ENCODE data around the gene BAHCC1.
"Not testable (repeated sequence)": the region's sequence is repeated elsewhere in the genome, so short reads cannot be mapped to it uniquely, and the experiment has no call there.

The BAHCC1 gene

DNA sequence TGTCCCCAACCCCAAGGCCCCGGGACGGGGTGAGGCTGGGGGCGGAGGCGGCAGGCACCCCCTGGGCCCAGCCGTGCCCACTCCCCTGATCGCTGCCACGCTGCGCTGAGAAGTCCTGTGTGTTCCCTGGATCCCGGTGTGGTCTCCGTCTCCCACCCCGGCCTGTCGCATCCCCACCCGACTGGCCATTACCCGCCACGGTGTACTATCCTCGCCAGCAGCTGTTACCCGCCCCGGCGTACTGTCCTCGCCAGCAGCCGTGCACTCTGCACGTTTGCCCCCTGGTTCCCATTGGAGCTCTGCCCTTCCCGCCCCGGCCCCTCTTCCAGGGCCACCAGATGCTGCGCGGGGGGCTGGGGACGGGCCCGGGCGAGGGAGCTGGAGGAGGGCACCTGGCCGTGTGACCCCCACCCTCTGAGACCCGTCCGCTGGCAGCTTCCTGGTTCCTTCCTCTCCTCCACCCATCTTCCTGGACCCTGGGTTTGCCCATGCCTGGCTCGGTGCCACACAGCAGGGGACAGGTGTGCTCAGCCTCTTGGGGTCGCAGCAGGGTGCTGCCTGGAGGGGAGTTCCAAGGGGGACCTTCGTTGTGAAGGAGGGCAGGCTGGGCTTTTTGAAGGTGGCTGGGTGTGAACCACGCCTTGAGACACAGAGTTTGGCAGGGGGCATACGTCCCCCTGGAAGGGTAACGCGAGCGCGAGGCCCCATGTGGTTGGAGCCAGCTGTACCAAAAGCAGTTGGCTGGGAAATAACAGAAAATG lies 19.7 kb downstream of the BAHCC1 start:
- no peak for DNase-seq

DNA sequence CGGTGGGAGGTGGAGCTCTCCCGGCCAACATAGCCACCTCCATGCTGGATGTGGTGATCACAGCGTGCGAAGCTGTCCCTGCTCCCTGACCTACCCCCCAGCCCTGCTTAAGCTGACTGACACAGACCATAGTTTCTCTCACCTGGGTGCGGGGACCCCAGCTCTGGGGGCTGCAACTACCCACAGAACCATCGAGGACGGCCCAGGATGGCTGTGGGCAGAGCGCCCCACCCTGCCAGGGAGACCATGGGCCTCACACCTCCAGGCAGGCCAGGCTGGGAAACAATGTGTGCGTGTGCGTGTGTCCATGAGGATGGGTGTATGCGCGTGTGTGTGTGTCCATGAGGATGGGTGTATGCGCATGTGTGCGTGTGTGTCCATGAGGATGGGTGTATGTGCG lies 20.4 kb downstream of the BAHCC1 start:
- DNase-seq, result no peak

DNA sequence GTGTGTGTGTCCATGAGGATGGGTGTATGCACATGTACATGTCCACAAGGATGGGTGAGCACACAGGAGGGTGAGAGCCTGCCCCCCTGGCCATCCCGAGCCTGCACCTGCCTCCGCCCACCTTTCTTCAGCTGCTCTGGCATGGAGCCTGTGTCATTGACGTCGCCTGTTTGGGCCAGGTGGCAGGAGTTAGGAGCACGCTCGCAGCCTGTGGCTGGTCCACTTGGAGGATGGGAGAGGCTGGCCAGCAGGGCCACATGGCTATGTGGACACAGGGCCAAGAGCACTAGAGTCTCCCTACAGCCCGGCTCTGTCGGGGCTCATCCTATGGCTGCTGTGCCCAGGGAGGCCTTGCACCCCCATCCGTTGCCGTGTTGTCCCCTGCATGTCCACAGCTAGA lies 21.4 kb downstream of the BAHCC1 start:
- DNase-seq, result no peak

DNA sequence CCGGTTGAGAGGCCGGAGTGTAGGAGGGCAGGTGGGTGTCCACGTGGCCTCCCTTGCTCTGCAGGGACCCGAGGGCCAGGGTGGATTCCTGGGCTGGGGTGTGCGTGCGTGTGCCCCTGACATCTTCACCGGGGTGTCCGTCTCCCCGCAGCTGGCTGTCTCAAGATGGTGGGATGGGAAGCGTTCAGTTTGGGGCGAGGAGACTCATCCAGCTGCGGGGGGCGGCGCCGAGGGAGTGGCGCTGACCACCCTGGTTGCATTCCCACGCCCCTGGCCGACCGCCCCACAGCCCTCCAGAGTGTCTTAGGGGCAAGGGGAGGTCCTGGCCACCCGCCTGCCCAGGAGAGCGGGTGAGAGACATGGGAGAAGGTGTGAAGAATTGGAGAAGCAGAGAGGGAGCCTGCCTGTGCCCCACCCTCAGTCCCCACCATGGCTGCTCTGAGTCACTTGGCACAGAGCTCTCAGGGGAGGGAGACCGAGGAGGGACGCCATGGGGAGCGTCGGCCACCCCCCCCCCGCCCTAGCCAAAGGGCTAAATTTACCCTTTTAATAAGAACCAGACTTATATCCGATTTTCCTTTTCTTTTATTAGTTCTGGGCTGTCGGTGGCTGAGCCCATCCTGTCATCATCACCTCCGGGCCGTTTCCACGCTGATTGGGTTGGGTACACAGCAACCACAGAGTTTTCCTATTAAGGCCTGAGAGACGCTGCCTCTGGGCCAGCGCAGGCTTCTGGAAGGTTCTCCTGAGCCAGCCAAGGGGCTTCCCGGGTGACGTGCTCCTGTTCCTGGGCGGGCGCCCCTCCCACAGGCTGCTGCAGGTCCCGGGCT lies 22.0 kb downstream of the BAHCC1 start:
- no peak for DNase-seq

DNA sequence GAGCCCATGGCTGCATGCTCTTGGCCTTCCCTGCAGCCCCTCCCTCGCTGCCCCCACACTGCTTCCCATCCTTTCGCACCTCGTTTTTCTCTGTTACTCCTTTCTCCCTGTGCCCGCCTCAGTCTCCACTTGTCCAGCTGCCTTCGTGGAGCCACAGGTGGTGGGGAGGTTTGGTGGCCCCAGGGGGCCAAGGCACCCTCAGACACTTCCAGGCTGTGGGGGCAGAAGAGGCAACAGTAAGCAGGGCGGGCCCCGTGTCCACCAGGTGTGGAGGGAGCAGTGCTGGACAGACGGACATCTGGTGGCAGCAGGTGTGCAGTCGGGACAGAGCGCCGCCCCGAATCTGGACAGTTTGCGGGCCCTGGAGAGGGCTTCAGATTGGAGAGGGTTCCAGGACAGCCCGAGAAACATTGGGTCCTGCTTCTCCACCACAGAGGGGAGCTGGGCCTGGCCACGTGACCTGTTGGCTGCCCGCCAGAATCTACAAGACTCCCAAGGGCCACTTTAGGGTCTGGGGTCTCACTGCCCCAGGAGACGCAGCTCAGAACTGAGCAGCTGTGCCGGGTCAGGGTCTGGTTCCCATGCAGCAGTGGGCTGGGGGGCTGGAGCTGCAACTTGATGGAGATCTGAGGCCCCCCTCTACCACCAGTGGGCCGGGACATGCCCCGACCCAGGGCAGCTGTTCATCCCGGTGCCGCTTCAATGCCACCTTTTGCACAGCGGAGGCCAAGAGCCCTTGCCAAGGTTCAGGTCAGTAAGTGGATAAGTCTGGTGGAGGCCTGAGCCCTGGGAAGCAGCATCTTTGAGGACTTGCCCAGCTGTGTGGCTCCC lies 22.8 kb downstream of the BAHCC1 start:
- no peak for DNase-seq

DNA sequence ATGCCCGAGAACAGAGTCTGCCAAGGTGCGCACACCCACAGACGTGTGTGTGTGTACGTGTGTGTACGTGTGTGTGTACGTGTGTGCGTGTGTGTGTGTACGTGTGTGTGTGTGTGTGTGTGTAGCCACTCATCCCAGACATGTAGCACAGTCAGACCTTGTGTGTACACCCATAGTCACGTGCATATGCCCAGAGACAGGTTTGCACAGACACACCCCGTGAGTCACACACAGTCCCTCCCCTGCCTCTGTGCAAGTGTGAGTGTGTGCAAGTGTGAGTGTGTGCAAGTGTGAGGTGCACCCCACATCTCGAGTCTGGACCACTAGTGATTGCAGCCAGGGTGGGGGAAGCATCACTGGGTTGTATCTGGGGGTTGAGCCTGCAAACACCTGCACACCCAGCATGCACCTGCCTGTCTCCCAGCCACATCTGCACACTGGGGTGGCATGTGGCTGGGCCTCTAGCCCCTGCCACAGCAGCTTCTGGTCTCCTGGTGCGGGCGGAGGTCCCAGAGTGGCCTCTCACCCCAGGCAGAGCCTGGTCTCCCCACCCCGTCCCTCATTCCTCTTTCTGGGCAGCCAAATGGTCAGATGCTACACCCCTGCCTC lies 23.6 kb downstream of the BAHCC1 start:
- DNase-seq, result no peak

DNA sequence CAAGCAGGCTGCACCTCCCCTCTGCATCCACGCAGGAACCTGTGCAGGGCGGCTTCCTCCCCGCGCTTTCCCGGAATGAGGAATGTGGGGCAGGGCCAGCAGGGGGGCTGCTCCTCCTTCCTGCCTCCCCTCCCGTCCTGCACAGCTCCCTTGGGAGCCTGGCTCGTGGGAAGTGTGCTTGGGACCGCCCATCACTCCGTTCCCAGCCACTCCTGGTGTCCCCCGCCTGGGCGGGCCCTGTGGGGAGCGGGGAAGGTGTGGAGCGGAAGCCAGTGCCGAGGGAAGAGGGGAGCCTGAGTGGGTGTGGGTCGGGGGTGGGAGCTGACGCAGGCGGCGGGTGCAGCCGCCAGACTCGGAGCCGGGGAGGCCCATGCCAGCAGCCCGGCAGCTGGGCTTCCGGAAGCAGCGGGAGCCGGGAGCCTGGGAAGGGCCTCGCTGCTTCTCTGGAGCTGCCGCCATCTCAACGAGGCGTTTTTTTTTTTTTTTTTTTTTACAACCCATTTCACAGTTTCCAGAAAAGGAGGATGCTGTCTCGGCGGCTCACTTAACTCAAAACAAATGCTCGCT lies 24.1 kb downstream of the BAHCC1 start:
- DNase-seq, result no peak

DNA sequence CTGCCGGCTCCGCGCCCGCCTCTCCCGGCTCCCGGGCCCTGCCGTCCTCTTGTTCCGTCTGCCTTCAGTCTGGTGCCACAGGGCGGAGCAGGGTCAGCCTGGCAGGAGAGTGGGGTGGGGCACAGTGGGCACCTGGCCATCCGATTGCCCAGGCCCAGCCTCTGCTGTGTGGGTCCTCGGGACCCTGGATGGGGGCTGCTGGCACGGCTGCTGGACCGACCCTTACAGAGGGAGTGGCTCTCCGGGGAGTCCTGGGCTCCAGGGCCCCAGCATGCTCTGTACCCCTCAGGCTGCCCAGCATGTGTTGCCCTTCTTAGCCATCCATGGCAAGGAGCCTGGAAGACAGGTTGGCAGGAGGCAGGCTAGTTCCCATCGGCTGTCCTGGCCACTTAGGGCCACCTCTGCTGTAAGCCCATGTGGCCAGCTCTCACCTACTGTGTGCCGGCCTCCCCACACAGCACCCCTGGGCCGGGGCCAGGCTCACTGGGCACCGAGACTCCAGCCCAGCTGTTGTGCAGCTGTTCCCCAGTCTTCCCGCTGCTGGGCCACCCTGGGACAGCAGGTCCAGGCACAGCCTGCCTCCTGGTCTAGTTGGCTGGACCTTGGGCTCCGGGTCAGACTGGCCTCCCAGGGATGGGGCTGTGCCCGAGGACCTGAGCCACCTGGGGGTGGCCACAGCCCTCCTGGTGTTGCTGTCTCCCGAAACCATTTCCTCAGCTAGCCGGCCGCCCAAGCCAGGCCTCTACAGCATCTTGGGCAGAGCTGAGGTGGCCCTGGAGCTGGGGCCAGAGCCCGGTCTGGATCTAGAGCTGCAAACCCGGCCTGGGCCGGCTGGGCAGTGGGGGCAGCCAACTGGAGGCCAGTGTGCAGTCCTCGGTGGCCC lies 24.9 kb downstream of the BAHCC1 start:
- no peak for DNase-seq

DNA sequence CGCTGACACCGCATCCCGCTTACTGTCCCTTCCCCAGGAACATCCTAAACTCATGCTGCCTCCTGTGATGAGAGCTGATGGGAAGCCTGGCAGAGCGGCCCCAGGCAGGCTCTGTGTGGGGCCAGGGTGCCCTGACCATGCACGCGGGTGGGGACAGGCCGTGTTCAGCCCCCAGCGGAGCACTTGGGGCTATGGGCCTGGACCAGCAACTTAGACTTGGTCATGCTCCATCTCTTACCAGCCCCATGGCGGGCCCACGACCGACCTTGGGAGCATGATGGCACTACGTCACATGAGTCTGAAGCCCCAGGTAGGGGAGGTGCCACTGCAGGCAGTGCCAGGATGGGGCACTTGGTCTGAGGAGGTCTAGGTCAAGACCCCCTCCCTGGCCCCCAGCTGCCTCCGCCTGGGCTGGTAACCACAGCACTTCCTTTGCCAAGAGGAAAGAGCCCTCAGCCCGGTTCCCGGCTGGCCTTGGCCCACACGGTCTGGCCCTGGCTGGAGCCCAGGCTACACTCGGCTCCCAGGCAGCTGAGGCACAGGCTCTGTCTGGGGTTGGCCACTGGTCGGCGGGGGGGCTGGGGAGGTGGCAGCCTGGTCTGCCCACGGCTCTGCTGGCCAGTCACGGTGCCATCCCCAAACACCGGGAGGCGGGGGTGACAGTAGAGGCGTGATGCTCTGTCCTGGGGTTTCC lies 25.7 kb downstream of the BAHCC1 start:
- no peak for DNase-seq

DNA sequence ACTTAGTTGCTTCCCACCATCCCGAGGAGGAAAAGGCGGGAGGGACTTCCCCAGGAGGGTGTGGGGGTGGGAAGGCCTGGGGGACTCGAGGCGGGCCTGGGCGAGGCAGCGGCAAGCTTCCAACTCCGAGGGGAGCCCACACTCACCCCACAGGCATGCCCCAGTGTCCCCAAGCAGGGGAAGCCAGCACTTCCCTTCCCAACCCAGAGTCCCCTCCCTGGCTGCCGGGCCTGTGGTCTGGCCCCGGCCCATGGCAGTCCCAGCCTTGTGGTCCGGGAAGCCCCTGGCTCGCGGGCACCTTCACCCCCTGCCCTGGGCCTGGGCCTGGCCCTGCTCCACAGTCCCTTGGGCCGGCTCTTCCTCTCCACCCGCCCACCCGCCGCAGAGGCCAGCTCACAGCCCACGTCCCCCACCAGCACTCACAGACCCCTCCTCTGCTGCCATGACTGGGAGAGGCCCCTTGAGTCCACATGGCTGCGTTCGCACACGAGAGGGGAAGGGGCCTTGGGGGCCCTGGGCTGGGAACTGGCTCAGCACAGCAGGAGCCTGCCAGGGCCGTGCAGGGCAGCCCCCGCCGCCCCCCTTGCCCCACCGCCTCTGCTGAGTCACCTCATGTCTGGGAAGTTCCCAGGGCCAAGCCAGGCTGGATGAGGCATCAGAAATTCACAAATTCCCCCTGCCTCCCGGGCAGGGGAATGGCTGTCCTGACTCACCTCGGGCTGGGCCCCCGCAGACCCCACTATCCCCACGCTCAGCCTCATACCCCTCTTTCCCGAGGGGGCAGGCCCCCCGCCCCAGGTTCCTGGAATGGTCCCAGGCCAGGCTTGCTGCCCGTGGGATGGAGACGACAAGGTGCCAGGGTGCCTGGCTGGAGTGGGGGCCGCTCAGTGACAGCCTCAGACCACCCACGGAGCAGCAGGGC lies 27.8 kb downstream of the BAHCC1 start:
- no peak for DNase-seq

DNA sequence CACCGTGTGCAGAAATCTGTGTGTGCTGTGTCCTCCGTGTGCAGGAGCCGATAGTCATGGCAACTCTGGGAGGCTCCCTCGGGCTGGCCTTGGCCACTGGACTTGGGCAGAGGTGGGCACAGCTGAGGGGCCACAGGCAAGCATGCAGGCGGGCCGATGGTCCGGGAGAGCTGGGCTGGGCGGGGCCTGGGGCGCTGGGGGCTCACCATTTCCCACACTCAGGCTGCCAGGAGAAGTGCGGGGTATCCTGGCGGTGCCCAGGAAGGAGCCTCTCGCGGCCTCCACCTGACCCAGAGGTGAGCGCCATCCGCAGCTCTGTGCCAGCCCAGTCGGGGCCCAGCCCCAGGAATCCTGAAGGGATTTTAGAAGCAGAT lies 28.4 kb downstream of the BAHCC1 start:
- DNase-seq, result no peak

DNA sequence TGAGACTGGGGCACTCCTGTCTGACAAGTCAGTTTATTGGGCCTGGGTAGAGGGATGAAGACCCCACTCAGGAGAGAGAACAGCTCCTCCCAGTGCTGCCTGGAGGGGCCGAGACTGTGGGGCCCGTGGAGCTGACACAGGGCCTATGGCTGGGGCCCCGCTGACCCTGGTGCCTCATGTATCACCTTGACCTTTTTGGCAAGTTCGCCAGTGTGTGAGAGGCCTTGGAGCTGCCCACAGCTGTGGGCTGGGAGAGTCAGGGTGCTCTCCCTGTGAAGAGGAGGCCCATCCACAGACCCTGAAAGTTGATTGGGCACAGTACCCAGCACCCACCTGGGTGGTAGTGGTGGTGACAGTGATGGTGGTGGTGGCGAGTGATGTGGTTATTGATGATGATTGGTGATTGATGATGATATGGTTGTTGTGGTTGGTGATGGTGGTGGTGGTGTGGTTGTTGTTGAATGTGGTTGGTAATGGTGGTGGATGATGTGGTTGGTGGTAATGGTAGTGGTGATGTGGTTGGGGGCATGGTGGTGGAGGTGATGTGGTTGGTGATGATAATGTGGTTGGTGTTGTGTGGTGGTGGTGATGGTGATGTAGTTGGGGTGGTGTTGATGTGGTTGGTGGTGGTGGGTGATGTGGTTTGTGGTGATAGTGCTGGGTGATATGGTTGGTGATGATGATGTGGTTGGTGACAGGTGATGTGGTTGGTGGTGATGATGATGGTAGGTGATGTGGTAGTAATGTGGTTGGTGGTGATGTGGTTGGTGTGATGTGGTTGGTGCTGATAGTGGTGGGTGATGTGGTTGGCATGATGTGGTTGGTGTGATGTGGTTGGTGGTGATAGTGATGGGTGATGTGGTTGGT lies 29.1 kb downstream of the BAHCC1 start:
- no peak for DNase-seq

DNA sequence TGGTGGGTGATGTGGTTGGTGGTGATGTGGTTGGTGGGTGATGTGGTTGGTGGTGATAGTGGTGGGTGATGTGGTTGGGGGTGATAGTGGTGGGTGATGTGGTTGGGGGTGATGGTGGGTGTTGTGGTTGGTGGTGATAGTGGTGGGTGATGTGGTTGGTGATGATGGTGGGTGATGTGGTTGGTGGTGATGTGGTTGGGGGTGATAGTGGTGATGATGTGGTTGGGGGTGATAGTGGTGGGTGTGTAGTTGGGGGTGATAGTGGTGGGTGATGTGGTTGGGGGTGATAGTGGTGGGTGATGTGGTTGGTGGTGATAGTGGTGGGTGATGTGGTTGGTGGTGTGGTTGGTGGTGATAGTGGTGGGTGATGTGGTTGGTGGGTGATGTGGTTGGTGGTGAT lies 29.8 kb downstream of the BAHCC1 start:
- not testable (repeated sequence) for DNase-seq

DNA sequence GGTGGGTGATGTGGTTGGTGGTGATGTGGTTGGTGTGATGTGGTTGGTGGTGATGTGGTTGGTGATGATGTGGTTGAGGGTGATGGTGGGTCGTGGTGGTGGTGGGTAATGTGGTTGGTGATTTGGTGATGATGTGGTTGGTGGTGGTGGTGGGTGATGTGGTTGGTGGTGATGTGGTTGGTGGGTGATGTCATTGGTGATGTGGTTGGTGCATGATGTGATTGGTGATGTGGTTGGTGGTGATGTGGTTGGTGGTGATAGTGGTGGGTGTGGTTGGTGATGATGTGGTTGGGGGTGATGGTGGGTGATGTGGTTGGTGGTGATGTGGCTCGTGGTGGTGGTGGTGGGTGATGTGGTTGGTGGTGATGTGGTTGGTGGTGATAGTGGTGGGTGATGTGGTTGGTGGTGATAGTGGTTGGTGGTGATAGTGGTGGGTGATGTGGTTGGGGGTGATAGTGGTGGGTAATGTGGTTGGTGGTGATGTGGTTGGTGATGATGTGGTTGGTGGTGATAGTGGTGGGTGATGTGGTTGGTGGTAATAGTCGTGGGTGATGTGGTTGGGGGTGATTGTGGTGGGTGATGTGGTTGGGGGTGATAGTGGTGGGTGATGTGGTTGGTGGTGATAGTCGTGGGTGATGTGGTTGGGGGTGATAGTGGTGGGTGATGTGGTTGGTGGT lies 30.6 kb downstream of the BAHCC1 start:
- not testable (repeated sequence) for DNase-seq

DNA sequence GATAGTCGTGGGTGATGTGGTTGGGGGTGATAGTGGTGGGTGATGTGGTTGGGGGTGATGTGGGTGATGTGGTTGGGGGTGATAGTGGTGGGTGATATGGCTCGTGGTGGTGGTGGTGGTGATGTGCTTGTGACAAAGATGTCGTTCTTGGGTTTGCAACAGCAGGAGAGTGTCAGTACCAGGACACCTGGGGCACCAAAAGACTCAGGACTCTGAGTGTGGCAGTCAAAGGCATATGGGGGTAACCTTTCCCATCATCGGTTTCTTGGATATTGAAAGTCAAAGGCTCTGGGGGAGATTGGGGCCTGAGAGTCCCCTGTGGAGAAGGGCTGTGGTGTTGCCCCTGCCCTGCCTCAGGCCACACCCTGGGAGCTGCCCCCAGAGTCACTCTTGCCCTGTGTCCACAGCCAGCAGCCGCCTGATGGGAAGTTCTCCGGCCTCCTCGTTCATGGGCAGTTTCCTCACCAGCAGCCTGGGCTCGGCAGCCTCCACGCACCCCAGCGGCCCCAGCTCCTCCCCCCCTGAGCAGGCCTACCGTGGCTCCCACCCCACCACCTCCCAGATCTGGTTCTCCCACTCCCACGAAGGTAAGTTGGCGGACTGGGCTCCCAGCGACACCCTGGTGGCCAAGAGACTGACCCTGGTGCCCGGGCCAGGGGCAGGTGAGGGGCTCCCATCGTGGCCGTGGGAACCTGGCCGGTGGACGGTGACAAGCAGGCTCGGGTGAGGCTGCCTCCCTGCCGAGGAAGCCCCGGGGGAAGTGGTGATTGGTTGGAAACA lies 31.3 kb downstream of the BAHCC1 start:
- no peak for DNase-seq

DNA sequence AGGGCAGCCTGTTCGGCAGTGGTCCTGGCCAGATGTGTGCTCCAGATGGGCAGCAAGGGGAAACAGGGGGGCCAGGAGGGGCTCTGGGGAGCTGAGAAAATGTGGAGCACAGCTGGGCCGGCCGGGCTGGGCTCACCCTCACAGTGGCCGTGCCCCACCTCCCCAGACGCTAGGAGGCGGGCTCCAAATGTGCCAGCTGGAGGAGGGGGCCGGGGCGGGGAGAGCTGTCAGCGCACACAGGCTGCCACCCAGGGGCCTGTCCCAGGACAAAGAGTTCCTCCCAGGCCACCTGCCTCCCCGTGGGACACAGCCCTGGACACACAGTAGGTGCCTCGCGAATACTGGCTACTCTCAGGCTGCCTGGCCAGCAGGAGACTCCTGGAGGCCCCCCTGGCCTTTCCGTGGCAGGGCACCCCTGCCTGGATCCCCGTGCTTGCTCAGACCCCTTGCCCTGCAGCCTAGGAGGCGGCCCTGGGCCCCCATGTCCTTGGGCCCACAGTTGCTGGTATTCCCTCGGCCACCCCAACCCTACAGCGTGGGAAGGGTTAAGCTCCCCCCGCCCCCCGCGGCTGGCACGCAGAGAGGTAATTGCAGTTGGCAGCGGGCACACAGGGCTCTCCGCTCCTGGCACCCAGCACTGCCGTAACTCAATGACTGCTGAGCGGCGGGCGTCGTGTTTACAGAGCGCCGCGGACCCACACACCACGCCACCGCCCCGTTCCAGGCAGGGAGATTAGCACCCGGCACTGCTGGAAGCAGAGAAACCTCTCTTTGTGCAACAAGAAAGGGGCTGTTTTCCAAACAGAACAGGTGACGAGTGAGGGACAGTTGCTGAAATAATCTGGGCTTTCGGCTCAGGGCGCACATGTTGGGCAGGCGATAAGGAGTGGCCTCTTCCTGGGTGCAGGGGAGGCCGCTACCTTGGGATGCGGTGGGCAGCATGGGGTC lies 32.2 kb downstream of the BAHCC1 start:
- no peak for DNase-seq

All from NCI-H1436 treated with DMSO at 0.1 percent for 48 hours (cell line).